GM13977 (cell line): Measurements from ENCODE around the gene ACTC1.

ENCODE experiments used
- DNase-seq: peaks from one replicate; pipeline ENCODE4 v3.0.0; 2012; ENCODE audit warnings: low spot score
- in situ Hi-C: fragments of 300-500 bp; cut with MboI; formaldehyde crosslinking; loops from one replicate; pipeline ENCODE4 v1.12.0; 2022; ENCODE audit warnings: low sequenced_read_pairs, low pct_unique_long_range_greater_than_20kb, mixed read lengths, inconsistent platforms; ENCODE audit not compliant: unreplicated experiment
- TF ChIP-seq, protein P1 (sequence below): IDR thresholded peaks from 2 replicates; pipeline ENCODE4 v1.5.1; 2012; ENCODE audit warnings: mild to moderate bottlenecking, control low read depth; ENCODE audit not compliant: insufficient read depth; ENCODE audit errors: extremely low read depth, missing control alignments

The ACTC1 gene

DNA sequence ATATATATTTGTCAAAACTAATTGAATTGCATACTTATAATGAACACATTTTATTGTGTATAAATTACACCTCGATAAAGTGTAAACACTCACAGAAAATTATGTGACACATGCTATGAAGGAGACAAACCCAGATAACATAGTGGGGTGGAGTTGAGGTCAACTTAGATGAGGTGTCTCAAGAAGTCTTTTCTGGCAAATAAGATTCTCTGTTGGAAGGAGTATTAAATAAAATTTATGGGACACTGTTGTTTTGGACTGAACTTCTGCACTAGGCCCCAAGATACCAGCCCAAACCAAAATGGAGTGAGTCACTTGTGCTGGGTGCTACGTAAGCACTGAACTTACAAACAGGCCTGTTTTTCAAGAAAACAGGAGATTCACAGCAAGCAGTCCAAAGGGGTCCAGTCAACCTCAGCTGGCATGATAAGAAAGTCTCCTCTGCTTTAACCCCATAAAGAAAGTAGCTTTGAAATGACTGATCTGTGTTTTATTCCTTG is 18.7 kb downstream of the ACTC1 start:
- in situ Hi-C loops: no loop called here
- TF ChIP-seq, protein P1, sequence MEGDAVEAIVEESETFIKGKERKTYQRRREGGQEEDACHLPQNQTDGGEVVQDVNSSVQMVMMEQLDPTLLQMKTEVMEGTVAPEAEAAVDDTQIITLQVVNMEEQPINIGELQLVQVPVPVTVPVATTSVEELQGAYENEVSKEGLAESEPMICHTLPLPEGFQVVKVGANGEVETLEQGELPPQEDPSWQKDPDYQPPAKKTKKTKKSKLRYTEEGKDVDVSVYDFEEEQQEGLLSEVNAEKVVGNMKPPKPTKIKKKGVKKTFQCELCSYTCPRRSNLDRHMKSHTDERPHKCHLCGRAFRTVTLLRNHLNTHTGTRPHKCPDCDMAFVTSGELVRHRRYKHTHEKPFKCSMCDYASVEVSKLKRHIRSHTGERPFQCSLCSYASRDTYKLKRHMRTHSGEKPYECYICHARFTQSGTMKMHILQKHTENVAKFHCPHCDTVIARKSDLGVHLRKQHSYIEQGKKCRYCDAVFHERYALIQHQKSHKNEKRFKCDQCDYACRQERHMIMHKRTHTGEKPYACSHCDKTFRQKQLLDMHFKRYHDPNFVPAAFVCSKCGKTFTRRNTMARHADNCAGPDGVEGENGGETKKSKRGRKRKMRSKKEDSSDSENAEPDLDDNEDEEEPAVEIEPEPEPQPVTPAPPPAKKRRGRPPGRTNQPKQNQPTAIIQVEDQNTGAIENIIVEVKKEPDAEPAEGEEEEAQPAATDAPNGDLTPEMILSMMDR: no peak
- no peak for DNase-seq

DNA sequence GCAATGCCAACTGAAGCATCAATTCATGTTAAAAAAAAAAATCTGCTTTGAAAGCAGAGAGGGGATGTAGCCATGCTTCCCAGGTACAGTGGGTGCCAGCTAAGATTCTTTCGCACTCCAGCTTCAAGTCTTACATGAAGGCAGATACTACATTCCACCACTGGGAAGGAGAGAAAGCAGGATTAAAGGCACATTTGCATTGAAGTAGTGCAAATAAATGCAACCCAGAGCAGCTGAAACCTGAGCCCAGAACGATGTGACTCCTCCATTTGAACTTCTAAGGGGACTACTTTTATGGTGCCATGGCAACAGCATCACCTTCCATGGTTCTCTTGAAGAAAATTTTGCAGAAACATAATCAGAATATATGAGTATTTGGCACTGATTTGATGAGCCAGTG is 21.4 kb downstream of the ACTC1 start:
- in situ Hi-C loops: no loop called here
- TF ChIP-seq, protein P1: no peak
- no peak for DNase-seq

GRCh38 chr15:34773013-34773412 is 22.3 kb downstream of the ACTC1 start:
- TF ChIP-seq, protein P1: no peak
- in situ Hi-C loops: no loop called here
- DNase-seq: no peak

GRCh38 chr15:34772312-34772711 is 23.0 kb downstream of the ACTC1 start:
- in situ Hi-C loops: no loop called here
- TF ChIP-seq, protein P1: no peak
- DNase-seq: no peak

- in situ Hi-C loops: no loop called here
- TF ChIP-seq, protein P1: no peak
- DNase-seq: no peak
Observed at GRCh38 chr15:34769711-34770110, 25.6 kb downstream of the ACTC1 start.

- TF ChIP-seq, protein P1: no peak
- DNase-seq: no peak
- in situ Hi-C loops: no loop called here
Observed at GRCh38 chr15:34768530-34768929, 26.8 kb downstream of the ACTC1 start.

- in situ Hi-C loops: no loop called here
- DNase-seq: no peak
- TF ChIP-seq, protein P1: no peak
Observed at GRCh38 chr15:34765741-34766140, 29.6 kb downstream of the ACTC1 start.
